WTC11 (cell line): Measurements from ENCODE around the gene OPN3. TPM values are rescaled to one million over a fixed set of nuclear protein-coding genes. Genes with fewer than 3 reads are reported as not detected.

Experiments
- ATAC-seq: fragments of 200-7000 bp; cut with Tn5 transposase; 2 replicates; pipeline ENCODE4 v1.10.0; 2021; ENCODE audit warnings: mild to moderate bottlenecking, moderate library complexity
- CTCF ChIA-PET: fragments of 300-600 bp; sonication (Branson Sonifier 250); formaldehyde crosslinking; loops from one replicate; lab custom pipeline; 2021; ENCODE audit warnings: antibody characterized with exemption; lab: Charles Lee
- POLR2A ChIA-PET: fragments of 350-600 bp; sonication (Branson Sonifier 250); formaldehyde crosslinking; loops from one replicate; lab custom pipeline; 2021; ENCODE audit warnings: antibody characterized with exemption; lab: Charles Lee
- DNase-seq: peaks from one replicate; pipeline ENCODE4 v3.0.0; 2021; ENCODE audit warnings: low spot score
- H3K27ac Mint-ChIP-seq: 2 replicates; pipeline ENCODE4 v1.8.0; 2021; ENCODE audit warnings: mixed read lengths
- H3K27me3 Mint-ChIP-seq: 2 replicates; pipeline ENCODE4 v1.8.0; 2021; ENCODE audit warnings: low read depth, mild to moderate bottlenecking, moderate library complexity, mixed read lengths
- H3K36me3 Mint-ChIP-seq: 2 replicates; pipeline ENCODE4 v1.8.0; 2021; ENCODE audit warnings: mixed read lengths
- H3K4me1 Mint-ChIP-seq: 2 replicates; pipeline ENCODE4 v1.8.0; 2022; ENCODE audit warnings: mixed read lengths
- H3K4me3 Mint-ChIP-seq: 2 replicates; pipeline ENCODE4 v1.8.0; 2021; ENCODE audit warnings: mild to moderate bottlenecking, moderate library complexity, mixed read lengths
- H3K9me3 Mint-ChIP-seq: 2 replicates; pipeline ENCODE4 v1.8.0; 2021; ENCODE audit warnings: mixed read lengths
- ATF1 ChIP-seq: sonication (generic); formaldehyde crosslinking; IDR thresholded peaks from 2 replicates; pipeline ENCODE4 v1.8.1; 2023; ENCODE audit warnings: mild to moderate bottlenecking, moderate library complexity, missing genetic modification reagents
- CREB1 ChIP-seq: sonication (generic); formaldehyde crosslinking; IDR thresholded peaks from 2 replicates; pipeline ENCODE4 v1.8.0; 2023; ENCODE audit warnings: mild to moderate bottlenecking, missing genetic modification reagents
- CREM ChIP-seq: sonication (generic); formaldehyde crosslinking; IDR thresholded peaks from 2 replicates; pipeline ENCODE4 v1.8.1; 2022; ENCODE audit warnings: mild to moderate bottlenecking, missing genetic modification reagents, moderate library complexity
- ESRRA ChIP-seq: sonication (generic); formaldehyde crosslinking; IDR thresholded peaks from 2 replicates; pipeline ENCODE4 v1.8.1; 2022; ENCODE audit warnings: mild to moderate bottlenecking, missing genetic modification reagents, borderline replicate concordance
- FOXK1 ChIP-seq: sonication (generic); formaldehyde crosslinking; IDR thresholded peaks from 2 replicates; pipeline ENCODE4 v1.8.0; 2022; ENCODE audit warnings: mild to moderate bottlenecking, moderate library complexity, missing genetic modification reagents
- GRHL2 ChIP-seq: fragments of 250-450 bp; sonication (Bioruptor Pico); IDR thresholded peaks from 2 replicates; pipeline ENCODE4 v1.8.0; 2022; ENCODE audit warnings: mild to moderate bottlenecking, moderate library complexity; ENCODE audit not compliant: insufficient replicate concordance, severe bottlenecking
- GTF2I ChIP-seq: fragments of 250-450 bp; sonication (Bioruptor Pico); conservative IDR thresholded peaks from 2 replicates; pipeline ENCODE4 v1.4.0; 2021; ENCODE audit warnings: mild to moderate bottlenecking
- IRF2 ChIP-seq: sonication (generic); formaldehyde crosslinking; IDR thresholded peaks from 2 replicates; pipeline ENCODE4 v1.8.0; 2022; ENCODE audit warnings: low read depth, missing genetic modification reagents, borderline replicate concordance
- MYBL2 ChIP-seq: sonication (generic); formaldehyde crosslinking; IDR thresholded peaks from 2 replicates; pipeline ENCODE4 v1.8.1; 2023; ENCODE audit warnings: mild to moderate bottlenecking, moderate library complexity, missing genetic modification reagents
- SOX15 ChIP-seq: fragments of 250-450 bp; sonication (Bioruptor Pico); IDR thresholded peaks from 2 replicates; pipeline ENCODE4 v1.9.0; 2021; ENCODE audit warnings: mild to moderate bottlenecking
- ZNF121 ChIP-seq: sonication (generic); formaldehyde crosslinking; IDR thresholded peaks from 2 replicates; pipeline ENCODE4 v1.8.0; 2023; ENCODE audit warnings: missing genetic modification reagents
- ZNF317 ChIP-seq: sonication (generic); formaldehyde crosslinking; IDR thresholded peaks from 2 replicates; pipeline ENCODE4 v1.8.1; 2023; ENCODE audit warnings: low read depth, mild to moderate bottlenecking, moderate library complexity, missing genetic modification reagents, borderline replicate concordance
- total RNA-seq: library from RNA; stranded (reverse); gene quantifications from 3 replicates; pipeline ENCODE4 v1.2.3, GENCODE V29; 2021
- TF ChIP-seq, protein P1 (sequence below): sonication (generic); formaldehyde crosslinking; conservative IDR thresholded peaks from 2 replicates; pipeline ENCODE4 v1.8.1; 2023; ENCODE audit warnings: mild to moderate bottlenecking, low read depth, missing genetic modification reagents, moderate library complexity
- TF ChIP-seq, protein P2 (sequence below): sonication (generic); formaldehyde crosslinking; IDR thresholded peaks from 2 replicates; pipeline ENCODE4 v1.8.1; 2022; ENCODE audit warnings: mild to moderate bottlenecking, moderate library complexity, missing genetic modification reagents
- TF ChIP-seq, protein P3 (sequence below): fragments of 250-450 bp; sonication (Bioruptor Pico); IDR thresholded peaks from 2 replicates; pipeline ENCODE4 v1.9.0; 2021; ENCODE audit warnings: moderate library complexity, mild to moderate bottlenecking, inconsistent platforms, borderline replicate concordance
- TF ChIP-seq, protein P4 (sequence below): sonication (generic); formaldehyde crosslinking; IDR thresholded peaks from 2 replicates; pipeline ENCODE4 v1.8.1; 2022; ENCODE audit warnings: missing genetic modification reagents, borderline replicate concordance
- TF ChIP-seq, protein P5 (sequence below): sonication (generic); formaldehyde crosslinking; IDR thresholded peaks from 2 replicates; pipeline ENCODE4 v1.8.0; 2023; ENCODE audit warnings: missing genetic modification reagents, mild to moderate bottlenecking, borderline replicate concordance
- TF ChIP-seq, protein P6 (sequence below): fragments of 250-450 bp; sonication (Bioruptor Pico); IDR thresholded peaks from 2 replicates; pipeline ENCODE4 v1.8.0; 2021; ENCODE audit warnings: mild to moderate bottlenecking

The OPN3 gene
- total RNA-seq, 1 experiment from 2014 or later, result 17.2 TPM

DNA sequence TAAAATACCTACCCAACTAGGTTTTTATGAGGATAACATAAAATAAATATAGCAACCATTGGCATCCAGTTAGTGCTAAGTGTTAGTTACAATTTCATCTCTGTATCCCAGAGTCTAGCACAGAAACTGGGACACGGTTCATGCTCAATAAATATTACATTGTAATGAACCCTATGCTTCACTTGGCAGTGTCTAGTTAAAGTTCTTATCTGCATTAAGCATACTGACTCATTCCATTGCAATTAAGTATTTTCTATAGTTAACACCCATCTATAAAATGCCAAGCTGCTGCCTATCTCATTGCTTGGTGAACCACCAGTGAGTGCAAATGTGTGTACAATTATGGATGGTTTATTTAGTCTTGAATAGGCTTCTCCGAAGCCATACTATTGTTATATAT is 15.2 kb downstream of the OPN3 start:
- Mint-ChIP-seq H3K4me1 (peaks cover 20% of the 10 kb centered on the region), H3K27ac (no peak overlapping the region), H3K36me3 (no peaks in the 10 kb centered on the region)
- ChIA-PET CTCF (no interaction called here), POLR2A (no interaction called here)
- no peak for DNase-seq
- TF ChIP-seq GTF2I (no peak), FOXK1 (no peak), ZNF317 (CRISPR knock-in tag) (no peak), MYBL2 (CRISPR knock-in tag) (no peak), ZNF121 (CRISPR knock-in tag) (no peak), CREM (CRISPR knock-in tag) (no peak), CREB1 (CRISPR knock-in tag) (no peak), ESRRA (CRISPR knock-in tag) (no peak)
- TF ChIP-seq, protein P1, sequence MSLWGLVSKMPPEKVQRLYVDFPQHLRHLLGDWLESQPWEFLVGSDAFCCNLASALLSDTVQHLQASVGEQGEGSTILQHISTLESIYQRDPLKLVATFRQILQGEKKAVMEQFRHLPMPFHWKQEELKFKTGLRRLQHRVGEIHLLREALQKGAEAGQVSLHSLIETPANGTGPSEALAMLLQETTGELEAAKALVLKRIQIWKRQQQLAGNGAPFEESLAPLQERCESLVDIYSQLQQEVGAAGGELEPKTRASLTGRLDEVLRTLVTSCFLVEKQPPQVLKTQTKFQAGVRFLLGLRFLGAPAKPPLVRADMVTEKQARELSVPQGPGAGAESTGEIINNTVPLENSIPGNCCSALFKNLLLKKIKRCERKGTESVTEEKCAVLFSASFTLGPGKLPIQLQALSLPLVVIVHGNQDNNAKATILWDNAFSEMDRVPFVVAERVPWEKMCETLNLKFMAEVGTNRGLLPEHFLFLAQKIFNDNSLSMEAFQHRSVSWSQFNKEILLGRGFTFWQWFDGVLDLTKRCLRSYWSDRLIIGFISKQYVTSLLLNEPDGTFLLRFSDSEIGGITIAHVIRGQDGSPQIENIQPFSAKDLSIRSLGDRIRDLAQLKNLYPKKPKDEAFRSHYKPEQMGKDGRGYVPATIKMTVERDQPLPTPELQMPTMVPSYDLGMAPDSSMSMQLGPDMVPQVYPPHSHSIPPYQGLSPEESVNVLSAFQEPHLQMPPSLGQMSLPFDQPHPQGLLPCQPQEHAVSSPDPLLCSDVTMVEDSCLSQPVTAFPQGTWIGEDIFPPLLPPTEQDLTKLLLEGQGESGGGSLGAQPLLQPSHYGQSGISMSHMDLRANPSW (CRISPR knock-in tag), result no peak
- TF ChIP-seq, protein P2, sequence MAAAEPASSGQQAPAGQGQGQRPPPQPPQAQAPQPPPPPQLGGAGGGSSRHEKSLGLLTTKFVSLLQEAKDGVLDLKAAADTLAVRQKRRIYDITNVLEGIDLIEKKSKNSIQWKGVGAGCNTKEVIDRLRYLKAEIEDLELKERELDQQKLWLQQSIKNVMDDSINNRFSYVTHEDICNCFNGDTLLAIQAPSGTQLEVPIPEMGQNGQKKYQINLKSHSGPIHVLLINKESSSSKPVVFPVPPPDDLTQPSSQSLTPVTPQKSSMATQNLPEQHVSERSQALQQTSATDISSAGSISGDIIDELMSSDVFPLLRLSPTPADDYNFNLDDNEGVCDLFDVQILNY (CRISPR knock-in tag), result no peak
- TF ChIP-seq, protein P3, sequence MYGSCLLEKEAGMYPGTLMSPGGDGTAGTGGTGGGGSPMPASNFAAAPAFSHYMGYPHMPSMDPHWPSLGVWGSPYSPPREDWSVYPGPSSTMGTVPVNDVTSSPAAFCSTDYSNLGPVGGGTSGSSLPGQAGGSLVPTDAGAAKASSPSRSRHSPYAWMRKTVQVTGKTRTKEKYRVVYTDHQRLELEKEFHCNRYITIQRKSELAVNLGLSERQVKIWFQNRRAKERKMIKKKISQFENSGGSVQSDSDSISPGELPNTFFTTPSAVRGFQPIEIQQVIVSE (CRISPR knock-in tag), result no peak
- TF ChIP-seq, protein P4, sequence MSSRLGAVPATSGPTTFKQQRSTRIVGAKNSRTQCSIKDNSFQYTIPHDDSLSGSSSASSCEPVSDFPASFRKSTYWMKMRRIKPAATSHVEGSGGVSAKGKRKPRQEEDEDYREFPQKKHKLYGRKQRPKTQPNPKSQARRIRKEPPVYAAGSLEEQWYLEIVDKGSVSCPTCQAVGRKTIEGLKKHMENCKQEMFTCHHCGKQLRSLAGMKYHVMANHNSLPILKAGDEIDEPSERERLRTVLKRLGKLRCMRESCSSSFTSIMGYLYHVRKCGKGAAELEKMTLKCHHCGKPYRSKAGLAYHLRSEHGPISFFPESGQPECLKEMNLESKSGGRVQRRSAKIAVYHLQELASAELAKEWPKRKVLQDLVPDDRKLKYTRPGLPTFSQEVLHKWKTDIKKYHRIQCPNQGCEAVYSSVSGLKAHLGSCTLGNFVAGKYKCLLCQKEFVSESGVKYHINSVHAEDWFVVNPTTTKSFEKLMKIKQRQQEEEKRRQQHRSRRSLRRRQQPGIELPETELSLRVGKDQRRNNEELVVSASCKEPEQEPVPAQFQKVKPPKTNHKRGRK (CRISPR knock-in tag), result no peak
- TF ChIP-seq, protein P5, sequence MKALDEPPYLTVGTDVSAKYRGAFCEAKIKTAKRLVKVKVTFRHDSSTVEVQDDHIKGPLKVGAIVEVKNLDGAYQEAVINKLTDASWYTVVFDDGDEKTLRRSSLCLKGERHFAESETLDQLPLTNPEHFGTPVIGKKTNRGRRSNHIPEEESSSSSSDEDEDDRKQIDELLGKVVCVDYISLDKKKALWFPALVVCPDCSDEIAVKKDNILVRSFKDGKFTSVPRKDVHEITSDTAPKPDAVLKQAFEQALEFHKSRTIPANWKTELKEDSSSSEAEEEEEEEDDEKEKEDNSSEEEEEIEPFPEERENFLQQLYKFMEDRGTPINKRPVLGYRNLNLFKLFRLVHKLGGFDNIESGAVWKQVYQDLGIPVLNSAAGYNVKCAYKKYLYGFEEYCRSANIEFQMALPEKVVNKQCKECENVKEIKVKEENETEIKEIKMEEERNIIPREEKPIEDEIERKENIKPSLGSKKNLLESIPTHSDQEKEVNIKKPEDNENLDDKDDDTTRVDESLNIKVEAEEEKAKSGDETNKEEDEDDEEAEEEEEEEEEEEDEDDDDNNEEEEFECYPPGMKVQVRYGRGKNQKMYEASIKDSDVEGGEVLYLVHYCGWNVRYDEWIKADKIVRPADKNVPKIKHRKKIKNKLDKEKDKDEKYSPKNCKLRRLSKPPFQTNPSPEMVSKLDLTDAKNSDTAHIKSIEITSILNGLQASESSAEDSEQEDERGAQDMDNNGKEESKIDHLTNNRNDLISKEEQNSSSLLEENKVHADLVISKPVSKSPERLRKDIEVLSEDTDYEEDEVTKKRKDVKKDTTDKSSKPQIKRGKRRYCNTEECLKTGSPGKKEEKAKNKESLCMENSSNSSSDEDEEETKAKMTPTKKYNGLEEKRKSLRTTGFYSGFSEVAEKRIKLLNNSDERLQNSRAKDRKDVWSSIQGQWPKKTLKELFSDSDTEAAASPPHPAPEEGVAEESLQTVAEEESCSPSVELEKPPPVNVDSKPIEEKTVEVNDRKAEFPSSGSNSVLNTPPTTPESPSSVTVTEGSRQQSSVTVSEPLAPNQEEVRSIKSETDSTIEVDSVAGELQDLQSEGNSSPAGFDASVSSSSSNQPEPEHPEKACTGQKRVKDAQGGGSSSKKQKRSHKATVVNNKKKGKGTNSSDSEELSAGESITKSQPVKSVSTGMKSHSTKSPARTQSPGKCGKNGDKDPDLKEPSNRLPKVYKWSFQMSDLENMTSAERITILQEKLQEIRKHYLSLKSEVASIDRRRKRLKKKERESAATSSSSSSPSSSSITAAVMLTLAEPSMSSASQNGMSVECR (CRISPR knock-in tag), result no peak
- TF ChIP-seq, all 79 proteins: peak for 0
- ATAC-seq, result no peak
- Mint-ChIP-seq H3K4me3 (no peak overlapping the region), H3K27me3 (no peaks in the 10 kb centered on the region), H3K9me3 (no peaks in the 10 kb centered on the region)

DNA sequence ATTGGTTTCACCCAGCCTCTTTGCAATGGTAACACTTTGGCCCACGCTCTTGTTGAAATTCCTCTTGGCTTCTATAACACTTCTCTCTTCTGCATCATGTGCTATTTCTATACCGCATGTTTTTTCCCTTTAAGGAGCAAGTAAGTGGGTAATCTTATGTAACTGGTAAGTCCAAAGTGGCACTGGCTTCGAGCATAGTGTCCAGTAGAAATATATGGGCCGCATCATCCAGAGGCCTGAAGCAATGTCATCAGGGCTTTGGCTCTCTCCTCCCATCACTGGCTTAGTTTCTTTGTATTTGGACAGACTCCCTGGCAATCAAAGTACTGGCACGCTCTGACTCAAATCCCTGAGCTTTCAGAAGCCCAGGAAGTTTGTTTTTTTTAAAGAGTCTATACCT is 17.5 kb downstream of the OPN3 start:
- Mint-ChIP-seq H3K27ac (no peak overlapping the region), H3K36me3 (no peaks in the 10 kb centered on the region), H3K9me3 (no peaks in the 10 kb centered on the region), H3K4me1 (peaks cover 3% of the 10 kb centered on the region), H3K4me3 (no peak overlapping the region), H3K27me3 (no peaks in the 10 kb centered on the region)
- DNase-seq (no peak), ATAC-seq (no peak)
- CTCF ChIA-PET, result interaction anchor here (0.8 kb wide), 1 partner anchor 11 kb away, joined by 4 read pairs; no protein-coding TSS in a partner anchor
- POLR2A ChIA-PET, result no interaction called here
- TF ChIP-seq, protein P6, sequence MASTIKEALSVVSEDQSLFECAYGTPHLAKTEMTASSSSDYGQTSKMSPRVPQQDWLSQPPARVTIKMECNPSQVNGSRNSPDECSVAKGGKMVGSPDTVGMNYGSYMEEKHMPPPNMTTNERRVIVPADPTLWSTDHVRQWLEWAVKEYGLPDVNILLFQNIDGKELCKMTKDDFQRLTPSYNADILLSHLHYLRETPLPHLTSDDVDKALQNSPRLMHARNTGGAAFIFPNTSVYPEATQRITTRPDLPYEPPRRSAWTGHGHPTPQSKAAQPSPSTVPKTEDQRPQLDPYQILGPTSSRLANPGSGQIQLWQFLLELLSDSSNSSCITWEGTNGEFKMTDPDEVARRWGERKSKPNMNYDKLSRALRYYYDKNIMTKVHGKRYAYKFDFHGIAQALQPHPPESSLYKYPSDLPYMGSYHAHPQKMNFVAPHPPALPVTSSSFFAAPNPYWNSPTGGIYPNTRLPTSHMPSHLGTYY (CRISPR knock-in tag), result no peak
- TF ChIP-seq FOXK1 (no peak), IRF2 (CRISPR knock-in tag) (no peak), ATF1 (CRISPR knock-in tag) (no peak), SOX15 (CRISPR knock-in tag) (no peak), GRHL2 (no peak)
- TF ChIP-seq, protein P5 (CRISPR knock-in tag), result no peak
